B cell (primary cell): ENCODE data around the gene ZMIZ1.

Experiments used
- EZH2 ChIP-seq: IDR thresholded peaks from 2 replicates; pipeline ENCODE4 v1.6.1; 2012; ENCODE audit warnings: borderline replicate concordance, low read depth, mild to moderate bottlenecking, moderate library complexity, low read length; ENCODE audit not compliant: insufficient read depth, poor library complexity, severe bottlenecking
- TF ChIP-seq, protein P1 (sequence below): fragments of 200-600 bp; IDR thresholded peaks from one replicate; pipeline ENCODE4 v1.8.0; 2022; ENCODE audit warnings: antibody characterized with exemption, mild to moderate bottlenecking

DNA sequence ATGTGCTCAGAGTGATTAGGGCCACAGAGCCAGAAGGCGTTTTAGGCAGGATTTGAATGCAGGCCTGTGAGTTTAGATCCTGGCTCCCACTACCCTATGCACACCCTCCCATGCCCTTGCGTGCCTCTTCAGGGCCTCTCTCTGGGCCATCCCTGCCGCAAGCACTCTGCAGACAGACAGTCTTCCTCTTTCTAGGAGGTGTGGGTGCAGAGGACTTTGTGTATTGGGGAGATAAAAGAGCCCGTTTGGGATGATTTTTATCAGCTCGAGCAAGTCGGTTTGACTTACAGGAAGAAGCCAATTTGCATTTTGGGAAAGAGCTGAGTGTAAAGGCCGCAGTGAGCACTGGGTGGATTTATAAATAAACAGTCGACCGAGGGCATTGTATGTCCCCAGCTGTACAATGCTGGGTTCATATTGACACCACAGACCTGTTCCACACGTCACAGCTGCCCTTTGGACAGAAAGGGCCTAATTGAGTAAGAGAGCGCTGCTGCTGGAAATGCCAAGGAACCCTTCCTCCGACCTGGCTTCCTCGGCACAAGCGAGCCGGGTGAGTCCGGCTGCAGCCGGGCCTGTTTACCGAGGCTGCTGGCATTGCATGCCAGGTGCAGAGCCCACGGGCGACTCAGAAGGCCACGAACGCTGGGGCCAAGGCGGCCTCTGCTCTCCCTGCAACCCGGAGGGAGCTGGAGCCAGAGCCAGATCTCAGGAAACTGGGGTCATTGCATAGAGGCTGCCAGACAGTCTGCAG, 25.1 kb downstream of the ZMIZ1 start:
- TF ChIP-seq, protein P1, sequence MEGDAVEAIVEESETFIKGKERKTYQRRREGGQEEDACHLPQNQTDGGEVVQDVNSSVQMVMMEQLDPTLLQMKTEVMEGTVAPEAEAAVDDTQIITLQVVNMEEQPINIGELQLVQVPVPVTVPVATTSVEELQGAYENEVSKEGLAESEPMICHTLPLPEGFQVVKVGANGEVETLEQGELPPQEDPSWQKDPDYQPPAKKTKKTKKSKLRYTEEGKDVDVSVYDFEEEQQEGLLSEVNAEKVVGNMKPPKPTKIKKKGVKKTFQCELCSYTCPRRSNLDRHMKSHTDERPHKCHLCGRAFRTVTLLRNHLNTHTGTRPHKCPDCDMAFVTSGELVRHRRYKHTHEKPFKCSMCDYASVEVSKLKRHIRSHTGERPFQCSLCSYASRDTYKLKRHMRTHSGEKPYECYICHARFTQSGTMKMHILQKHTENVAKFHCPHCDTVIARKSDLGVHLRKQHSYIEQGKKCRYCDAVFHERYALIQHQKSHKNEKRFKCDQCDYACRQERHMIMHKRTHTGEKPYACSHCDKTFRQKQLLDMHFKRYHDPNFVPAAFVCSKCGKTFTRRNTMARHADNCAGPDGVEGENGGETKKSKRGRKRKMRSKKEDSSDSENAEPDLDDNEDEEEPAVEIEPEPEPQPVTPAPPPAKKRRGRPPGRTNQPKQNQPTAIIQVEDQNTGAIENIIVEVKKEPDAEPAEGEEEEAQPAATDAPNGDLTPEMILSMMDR: no peak
- no peak for TF ChIP-seq EZH2
